Measurements from ENCODE around the gene ADAMTS7. TPM values are rescaled to one million over a fixed set of nuclear protein-coding genes. Genes with fewer than 3 reads are reported as not detected.
"Not testable (repeated sequence)": the region's sequence is repeated elsewhere in the genome, so short reads cannot be mapped to it uniquely, and the experiment has no call there.

Gene ADAMTS7
- total and polyA plus RNA-seq, 2 of the 13 experiments (the other 11 are each of a cell fraction or from before 2014, with no cell fraction given) = 0.09 to 0.12 TPM

DNA sequence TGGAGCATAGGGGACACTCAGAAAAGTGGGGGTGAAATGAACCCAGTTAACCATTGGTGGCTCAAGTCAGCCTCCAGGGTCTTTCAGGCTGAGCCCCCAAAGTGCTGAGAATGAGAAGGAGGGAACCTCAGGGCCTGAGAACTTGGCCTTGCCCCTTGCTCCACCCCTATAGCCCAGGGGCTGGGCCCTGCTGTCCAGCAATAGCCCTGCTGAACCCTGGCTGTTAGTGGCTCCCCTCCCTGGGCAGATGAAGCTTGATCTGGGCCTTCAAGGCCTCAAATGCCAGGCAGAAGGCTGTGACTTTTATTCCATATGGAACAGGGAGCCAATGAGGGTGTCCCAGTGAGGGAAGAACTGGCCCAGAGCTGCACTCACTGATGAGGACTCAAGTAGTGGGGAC, 16.2 kb downstream of the ADAMTS7 start:
- Histone ChIP-seq H2AFZ (ENCODE audit: low read length) (no peak overlapping the region), H3K27ac (ENCODE audit: extremely low read length, insufficient read depth, low read length) (no peak overlapping the region), H3K79me2 (ENCODE audit: insufficient read depth, low read length) (no peaks in the 10 kb centered on the region), H3K4me3 (replicated peaks in 1 of 3; ENCODE audit: insufficient read depth in 1 of 3, low read depth in 2 of 3, low read length in 3 of 3) (no peak overlapping the region), H3K27me3 (ENCODE audit: control insufficient read depth in 1 of 2, insufficient read depth in 2 of 2, low read length in 2 of 2) (peaks cover 0 to 4% of the 10 kb centered on the region in 2 experiments; a peak in 1 of 5 replicates), H3K4me1 (ENCODE audit: insufficient read depth, low read length) (no peaks in the 10 kb centered on the region), H3K36me3 (replicated peaks in 1 of 2; ENCODE audit: control insufficient read depth in 1 of 2, insufficient read depth in 2 of 2, low read length in 2 of 2) (no peaks in the 10 kb centered on the region), H3K9me3 (ENCODE audit: low read length) (no peaks in the 10 kb centered on the region), H3K4me2 (ENCODE audit: low read depth, low read length) (no peak overlapping the region), H4K20me1 (ENCODE audit: insufficient read depth, low read length) (no peaks in the 10 kb centered on the region), H3K9ac (ENCODE audit: insufficient read depth, low read depth, low read length) (no peak overlapping the region)
- TF ChIP-seq ATF7-NPFF (CRISPR knock-in tag; IDR thresholded peaks at IDR 0.05; ENCODE audit: low read depth) (no peak), ZNF670 (CRISPR knock-in tag; IDR thresholded peaks at IDR 0.05; ENCODE audit: borderline replicate concordance) (no peak), ETV5 (CRISPR knock-in tag; IDR thresholded peaks at IDR 0.05; ENCODE audit: borderline replicate concordance) (no peak), HOXA9 (CRISPR knock-in tag; IDR thresholded peaks at IDR 0.05; ENCODE audit: borderline replicate concordance) (no peak), USF2 (IDR thresholded peaks at IDR 0.05; ENCODE audit: low read depth, low read length) (no peak), USF2 (CRISPR knock-in tag; IDR thresholded peaks at IDR 0.05; ENCODE audit: borderline replicate concordance) (no peak)
- TF ChIP-seq, protein P1, sequence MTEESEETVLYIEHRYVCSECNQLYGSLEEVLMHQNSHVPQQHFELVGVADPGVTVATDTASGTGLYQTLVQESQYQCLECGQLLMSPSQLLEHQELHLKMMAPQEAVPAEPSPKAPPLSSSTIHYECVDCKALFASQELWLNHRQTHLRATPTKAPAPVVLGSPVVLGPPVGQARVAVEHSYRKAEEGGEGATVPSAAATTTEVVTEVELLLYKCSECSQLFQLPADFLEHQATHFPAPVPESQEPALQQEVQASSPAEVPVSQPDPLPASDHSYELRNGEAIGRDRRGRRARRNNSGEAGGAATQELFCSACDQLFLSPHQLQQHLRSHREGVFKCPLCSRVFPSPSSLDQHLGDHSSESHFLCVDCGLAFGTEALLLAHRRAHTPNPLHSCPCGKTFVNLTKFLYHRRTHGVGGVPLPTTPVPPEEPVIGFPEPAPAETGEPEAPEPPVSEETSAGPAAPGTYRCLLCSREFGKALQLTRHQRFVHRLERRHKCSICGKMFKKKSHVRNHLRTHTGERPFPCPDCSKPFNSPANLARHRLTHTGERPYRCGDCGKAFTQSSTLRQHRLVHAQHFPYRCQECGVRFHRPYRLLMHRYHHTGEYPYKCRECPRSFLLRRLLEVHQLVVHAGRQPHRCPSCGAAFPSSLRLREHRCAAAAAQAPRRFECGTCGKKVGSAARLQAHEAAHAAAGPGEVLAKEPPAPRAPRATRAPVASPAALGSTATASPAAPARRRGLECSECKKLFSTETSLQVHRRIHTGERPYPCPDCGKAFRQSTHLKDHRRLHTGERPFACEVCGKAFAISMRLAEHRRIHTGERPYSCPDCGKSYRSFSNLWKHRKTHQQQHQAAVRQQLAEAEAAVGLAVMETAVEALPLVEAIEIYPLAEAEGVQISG (CRISPR knock-in tag; IDR thresholded peaks at IDR 0.05) = no peak
- TF ChIP-seq, protein P2, sequence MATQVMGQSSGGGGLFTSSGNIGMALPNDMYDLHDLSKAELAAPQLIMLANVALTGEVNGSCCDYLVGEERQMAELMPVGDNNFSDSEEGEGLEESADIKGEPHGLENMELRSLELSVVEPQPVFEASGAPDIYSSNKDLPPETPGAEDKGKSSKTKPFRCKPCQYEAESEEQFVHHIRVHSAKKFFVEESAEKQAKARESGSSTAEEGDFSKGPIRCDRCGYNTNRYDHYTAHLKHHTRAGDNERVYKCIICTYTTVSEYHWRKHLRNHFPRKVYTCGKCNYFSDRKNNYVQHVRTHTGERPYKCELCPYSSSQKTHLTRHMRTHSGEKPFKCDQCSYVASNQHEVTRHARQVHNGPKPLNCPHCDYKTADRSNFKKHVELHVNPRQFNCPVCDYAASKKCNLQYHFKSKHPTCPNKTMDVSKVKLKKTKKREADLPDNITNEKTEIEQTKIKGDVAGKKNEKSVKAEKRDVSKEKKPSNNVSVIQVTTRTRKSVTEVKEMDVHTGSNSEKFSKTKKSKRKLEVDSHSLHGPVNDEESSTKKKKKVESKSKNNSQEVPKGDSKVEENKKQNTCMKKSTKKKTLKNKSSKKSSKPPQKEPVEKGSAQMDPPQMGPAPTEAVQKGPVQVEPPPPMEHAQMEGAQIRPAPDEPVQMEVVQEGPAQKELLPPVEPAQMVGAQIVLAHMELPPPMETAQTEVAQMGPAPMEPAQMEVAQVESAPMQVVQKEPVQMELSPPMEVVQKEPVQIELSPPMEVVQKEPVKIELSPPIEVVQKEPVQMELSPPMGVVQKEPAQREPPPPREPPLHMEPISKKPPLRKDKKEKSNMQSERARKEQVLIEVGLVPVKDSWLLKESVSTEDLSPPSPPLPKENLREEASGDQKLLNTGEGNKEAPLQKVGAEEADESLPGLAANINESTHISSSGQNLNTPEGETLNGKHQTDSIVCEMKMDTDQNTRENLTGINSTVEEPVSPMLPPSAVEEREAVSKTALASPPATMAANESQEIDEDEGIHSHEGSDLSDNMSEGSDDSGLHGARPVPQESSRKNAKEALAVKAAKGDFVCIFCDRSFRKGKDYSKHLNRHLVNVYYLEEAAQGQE (IDR thresholded peaks at IDR 0.05; ENCODE audit: borderline replicate concordance in 1 of 2, low read depth in 1 of 2, low read length in 2 of 2) = peak; percentile 12 to 81
- ChIA-PET POLR2A (no interaction called here), CTCF (ENCODE audit: low intra/inter-chr PET ratio, low total read pairs) (no interaction called here)
- FAIRE-seq (no peak), ATAC-seq (no peak), DNase-seq (ENCODE audit: low spot score) (no peak)
- intact Hi-C loops (cut with micrococcal nuclease; ENCODE audit: unreplicated experiment) = no loop called here
- in situ Hi-C loops (cut with HindIII; ENCODE audit: extremely low pct_ligation_motif_present, low pct_unique_long_range_greater_than_20kb) = no loop called here
- no TSS peak for BruUV-seq (replicated peaks)

DNA sequence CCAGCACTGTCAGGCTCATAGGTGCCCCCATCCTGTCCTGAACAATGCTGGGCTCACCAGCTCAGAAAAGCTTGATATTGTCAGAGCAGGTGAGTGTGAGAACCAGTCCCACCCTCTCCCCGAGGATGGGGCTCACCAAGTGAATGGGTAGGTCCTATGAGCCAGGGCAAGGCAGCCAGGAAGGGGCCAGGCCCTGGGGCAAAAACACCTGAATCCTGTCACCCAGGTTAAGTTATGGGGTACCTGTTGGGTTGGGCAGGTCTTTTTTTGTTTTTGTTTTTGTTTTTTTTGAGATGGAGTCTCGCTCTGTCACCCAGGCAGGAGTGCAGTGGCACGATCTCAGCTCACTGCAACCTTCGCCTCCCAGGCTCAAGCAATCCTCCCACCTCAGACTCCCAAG, 16.8 kb downstream of the ADAMTS7 start:
- H3K4me3 ChIP-seq (replicated peaks in 1 of 3; ENCODE audit: insufficient read depth in 1 of 3, low read depth in 2 of 3, low read length in 3 of 3); H3K4me2 ChIP-seq (ENCODE audit: low read depth, low read length); BruUV-seq (replicated peaks); H3K27me3 ChIP-seq (ENCODE audit: control insufficient read depth in 1 of 2, insufficient read depth in 2 of 2, low read length in 2 of 2); H3K4me1 ChIP-seq (ENCODE audit: insufficient read depth, low read length); FAIRE-seq; in situ Hi-C loops (cut with HindIII; ENCODE audit: extremely low pct_ligation_motif_present, low pct_unique_long_range_greater_than_20kb); H3K9ac ChIP-seq (ENCODE audit: insufficient read depth, low read depth, low read length); intact Hi-C loops (cut with micrococcal nuclease; ENCODE audit: unreplicated experiment); H3K79me2 ChIP-seq (ENCODE audit: insufficient read depth, low read length); CTCF ChIA-PET (ENCODE audit: low intra/inter-chr PET ratio, low total read pairs); H3K27ac ChIP-seq (ENCODE audit: extremely low read length, insufficient read depth, low read length); ATAC-seq; DNase-seq (ENCODE audit: low spot score); H3K36me3 ChIP-seq (replicated peaks in 1 of 2; ENCODE audit: control insufficient read depth in 1 of 2, insufficient read depth in 2 of 2, low read length in 2 of 2); POLR2A ChIA-PET; H3K9me3 ChIP-seq (ENCODE audit: low read length); H2AFZ ChIP-seq (ENCODE audit: low read length); H4K20me1 ChIP-seq (ENCODE audit: insufficient read depth, low read length): not testable (repeated sequence)
- WGBS (ENCODE audit: low lambda C conversion rate) = 31% methylated on average over 4 of the region's 4 CpGs
